HG03039 (cell line): ENCODE results near the gene TUBGCP5.
"Not testable (repeated sequence)": the region's sequence is repeated elsewhere in the genome, so short reads cannot be mapped to it uniquely, and the experiment has no call there.

Source experiments
- ATAC-seq: cut with Tn5 transposase; IDR thresholded peaks from one replicate; pipeline ENCODE4 v1.9.1; 2021; ENCODE audit warnings: mild to moderate bottlenecking, moderate library complexity; ENCODE audit not compliant: unreplicated experiment

TUBGCP5 gene

DNA sequence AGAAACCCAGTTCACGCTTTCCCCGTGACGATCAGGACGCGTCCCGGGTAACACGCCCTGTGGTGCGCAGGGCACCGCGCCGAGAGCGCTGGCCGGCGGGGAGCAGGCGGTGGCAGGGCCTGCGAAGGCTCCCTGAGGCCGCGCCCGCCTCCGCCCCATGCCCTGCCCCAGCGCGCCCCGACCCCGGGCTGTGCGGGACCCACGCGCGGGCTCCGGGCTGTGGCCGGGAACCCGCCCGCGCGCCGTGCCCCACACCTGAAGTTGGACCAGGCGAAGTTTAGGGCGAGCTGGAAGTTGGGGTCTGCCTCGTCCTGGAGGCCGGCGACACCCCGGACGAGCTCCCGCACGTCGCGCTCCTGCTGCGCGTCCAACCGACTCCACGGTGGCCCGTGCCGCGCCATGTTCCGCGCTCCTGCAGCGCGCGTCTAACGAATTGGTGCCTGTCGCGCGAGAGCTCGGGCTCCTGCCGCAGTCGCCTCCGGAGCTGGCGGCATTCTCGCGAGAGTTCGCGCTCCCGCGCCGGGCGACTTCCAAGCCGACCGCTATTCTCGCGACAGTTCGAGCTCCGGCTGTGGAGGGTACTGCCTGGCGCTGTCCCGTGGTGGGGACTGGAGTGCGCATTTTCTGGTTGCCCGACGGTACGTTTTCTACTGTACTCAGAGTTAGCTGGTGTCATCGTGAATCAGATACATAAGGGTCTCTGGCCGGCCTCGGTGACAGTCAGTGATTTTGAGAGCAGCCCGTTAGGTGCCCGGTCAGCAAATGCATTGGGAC lies at the start of gene TUBGCP5:
TUBGCP5 (minus strand) TSS at position 427 of the 774 bp plus-strand sequence; CDS start at position 401, 26 bp downstream.
- peak; percentile 91 for ATAC-seq

DNA sequence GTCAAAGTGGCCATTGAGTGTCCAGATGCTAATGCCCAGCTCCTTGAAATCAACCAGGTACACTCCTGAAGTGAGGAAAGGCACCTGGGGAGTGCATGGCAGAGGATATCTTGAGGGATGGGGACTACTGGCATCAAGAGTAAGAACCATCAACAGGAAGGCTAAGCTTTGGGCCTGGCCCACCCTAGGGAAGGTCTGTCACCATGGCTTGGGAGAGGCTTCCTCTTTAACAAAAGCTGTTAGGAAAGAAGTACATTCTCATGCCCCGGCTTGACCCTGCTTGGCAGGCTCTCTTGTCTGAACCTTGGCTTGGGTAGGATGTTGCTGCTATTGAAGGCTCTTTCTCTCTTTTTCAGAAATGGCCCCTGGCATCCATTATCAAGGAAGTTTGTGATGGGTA lies 43.7 kb upstream of the TUBGCP5 start:
- no peak for ATAC-seq

DNA sequence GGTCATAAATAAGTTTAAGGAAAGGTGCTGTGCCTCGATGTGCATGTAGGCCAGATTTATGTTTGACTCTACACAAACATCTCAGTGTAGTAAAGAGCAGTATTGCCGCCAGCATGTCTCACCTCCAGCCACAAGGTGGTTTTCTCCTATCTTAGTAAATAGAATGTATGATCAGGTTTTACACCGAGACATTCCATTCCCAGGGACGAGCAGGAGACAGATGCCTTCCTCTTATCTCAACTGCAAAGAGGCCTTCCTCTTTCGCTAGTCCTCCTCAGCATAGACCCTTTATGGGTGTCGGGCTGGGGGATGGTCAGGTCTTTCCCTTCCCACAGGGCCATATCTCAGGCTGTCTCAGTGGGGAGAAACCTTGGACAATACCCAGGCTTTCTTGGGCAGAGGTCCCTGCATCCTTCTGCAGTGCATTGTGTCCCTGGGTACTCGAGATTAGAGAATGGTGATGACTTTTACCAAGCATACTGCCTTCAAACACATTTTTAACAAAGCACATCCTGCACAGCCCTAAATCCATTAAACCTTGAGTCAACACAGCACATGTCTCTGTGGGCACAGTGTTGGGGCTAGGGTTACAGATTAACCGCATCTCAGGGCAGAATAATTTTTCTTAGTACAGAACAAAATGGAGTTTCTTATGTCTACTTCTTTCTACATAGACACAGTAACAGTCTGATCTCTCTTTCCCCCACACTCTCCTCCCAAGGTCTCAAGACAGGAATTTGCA lies 42.8 kb upstream of the TUBGCP5 start:
- ATAC-seq, result not testable (repeated sequence)

DNA sequence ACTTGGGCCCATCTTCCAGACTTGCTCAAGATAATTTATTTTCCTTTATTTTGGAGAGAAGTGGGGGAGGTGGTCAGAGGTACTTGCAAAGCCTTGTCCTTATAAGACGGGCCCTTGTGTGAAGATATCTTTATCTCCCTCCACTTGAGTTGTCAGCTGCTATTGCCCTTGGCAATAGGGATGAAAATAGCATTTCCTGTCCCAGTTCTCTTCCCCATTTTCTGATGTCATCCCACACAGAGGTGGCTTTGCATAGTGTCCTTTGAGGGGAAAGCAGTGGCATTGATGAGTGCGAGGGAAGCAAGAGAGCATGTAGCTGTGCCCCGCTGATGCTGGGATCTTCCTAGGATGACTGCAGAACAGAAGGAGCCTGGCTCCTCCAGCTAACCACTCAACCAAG lies 41.9 kb upstream of the TUBGCP5 start:
- ATAC-seq, result no peak

DNA sequence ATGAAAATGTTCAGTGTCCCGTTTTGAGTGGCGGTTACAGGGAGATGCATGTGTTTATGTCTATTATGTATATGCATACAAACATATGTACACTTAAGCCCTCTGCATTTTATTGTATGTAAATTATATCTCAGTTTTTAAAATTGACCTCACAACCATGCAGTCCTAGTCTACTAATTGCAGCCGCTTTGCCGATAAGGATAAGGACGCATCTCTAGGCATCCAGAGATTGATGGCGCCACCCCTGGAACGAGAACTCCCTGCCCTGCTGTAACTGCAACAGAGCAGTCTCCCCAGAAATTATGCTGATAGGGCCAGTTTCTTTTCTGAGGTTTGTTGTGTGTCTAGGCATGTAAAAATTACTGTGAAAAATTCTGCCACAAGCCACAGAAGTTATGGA lies 40.4 kb upstream of the TUBGCP5 start:
- no peak for ATAC-seq

DNA sequence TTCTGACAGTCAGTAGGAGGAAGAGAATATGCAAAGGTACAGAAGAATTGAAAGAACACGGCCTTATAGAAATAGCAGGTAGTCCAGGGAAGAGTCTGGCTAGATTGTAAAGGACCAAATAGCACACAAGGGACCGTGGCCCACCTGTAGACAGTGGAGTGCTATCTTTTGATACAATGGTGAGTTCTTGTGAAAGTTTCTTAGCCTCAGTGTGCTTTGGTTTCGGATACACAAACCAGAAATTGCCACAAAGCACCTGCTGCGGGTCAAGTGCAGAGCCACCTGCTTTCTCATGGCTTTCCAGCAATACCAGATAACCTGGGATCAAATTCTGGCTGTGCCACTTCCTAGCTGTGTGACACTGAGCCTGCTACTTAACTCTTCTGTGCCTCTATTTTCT lies 36.6 kb upstream of the TUBGCP5 start:
- no peak for ATAC-seq

DNA sequence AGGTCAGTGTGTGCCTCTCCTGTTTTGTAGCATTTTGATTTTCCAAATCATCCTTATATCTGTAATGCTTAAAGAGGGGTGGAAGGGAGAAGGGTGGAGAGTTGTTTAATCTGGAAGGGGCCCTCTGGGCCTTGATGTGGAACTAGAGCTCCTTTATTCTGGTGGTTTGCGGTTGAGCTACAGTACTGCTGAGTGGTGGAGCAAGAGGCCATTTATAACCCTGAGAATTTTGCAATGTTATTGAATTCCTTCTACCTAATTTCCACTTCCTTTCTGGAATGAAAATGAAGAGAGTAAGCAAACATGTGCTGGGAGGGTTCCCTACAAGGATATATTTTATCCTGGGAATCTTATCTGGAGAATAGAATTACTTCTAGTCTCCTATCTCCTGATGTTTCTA lies 35.3 kb upstream of the TUBGCP5 start:
- ATAC-seq, result no peak

DNA sequence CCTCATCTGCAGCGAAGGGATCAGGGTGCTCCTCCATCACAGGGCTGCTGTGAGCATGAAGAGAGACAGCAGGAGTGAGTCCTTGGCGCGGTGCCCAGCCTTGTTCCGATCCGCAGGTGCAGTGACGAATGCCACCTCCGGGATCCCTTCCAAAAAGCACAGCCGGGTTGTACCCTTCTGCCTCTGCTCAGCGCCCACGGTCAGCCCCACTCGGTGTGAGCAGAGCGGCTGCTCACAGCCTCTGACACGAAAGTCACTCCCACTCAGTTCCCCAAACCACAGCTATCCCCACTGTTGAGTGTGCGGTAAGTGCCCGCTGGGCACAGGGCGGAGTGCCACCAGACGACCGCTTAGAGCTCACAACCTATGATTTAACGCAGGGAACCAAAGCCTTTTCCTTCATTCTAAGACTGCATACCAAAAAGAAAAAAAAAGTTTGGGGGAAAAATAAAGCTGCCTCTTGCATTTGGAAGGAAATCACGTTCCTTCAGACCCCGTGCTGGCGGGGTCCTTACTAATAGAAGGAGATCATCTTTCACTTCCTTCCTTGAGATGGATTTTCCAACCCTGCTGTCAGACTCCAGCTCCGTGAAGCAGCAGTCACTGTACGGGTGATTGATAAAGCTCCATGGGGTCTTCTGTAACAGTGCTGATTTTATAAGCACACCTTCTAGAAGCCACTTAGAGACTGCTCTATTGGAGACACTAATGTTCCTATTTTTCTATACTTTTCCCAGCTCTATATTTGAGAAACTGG lies 34.7 kb upstream of the TUBGCP5 start:
- no peak for ATAC-seq

DNA sequence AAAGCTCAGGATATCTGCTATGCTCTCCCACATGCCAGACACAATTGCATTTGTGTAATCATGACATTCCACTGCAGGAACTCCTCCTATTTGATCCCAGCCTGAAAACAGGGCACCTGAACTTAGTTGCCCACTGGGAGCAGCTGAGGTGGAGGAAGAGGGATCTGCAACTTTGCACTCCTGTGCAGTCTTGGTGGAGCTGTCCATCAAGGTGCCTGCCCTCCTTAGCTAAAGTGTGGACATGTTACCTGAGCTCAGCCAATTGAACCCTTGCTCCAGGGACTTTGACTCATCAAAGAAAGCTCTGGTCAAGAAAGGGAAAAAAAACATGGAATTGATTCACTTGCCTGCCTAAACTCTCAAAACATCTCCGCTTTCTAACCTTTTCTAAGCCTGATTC lies 33.3 kb upstream of the TUBGCP5 start:
- no peak for ATAC-seq

DNA sequence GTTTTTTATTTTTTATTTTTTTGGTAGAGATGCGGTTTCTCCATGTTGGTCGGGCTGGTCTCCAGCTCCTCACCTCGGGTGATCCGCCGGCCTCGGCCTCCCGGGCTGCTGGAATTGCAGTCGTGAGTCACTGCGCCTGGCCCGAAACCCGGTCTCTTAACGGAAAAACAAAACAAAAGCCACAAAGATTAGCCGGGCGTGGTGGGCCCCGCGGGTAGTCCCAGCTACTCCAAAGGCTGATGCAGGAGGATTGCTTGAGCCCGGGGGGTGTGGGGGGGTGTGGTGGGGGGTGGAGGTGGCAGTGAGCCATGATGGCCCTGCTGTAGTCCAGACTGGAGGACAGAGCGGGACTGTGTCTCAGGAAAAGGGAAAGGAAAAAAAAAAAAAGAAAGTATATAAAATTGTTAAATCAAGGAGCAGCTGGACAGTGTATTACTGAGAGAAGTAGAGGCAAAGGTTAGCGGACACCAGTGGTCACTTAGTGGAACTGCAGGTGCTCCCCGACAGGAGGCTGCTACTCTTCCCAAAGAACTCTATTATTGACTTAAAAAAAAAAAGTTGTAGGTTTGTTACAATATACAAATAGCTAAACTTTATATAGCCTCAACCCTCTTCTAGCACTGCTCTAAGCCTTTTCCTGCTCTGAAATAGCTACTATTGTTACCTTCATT lies 30.3 kb upstream of the TUBGCP5 start:
- no peak for ATAC-seq

DNA sequence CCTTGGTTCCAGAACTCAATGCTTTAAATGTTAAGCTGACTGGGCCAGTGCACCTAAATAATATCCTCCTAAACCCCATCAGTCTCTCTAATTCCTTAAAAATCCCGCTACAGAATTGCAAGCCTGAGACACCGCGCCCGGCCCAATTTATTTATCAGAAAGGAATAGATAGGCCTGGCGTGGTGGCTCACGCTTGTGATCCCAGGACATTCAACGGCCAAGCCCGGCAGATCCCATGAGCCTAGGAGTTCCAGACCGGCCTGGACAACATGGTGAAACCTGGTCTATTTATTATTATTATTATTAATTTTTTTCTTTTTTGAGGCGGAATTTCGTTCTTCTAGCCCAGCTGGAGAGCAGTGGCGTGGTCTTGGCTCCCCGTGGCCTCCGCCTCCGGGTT lies 28.0 kb upstream of the TUBGCP5 start:
- ATAC-seq, result no peak

DNA sequence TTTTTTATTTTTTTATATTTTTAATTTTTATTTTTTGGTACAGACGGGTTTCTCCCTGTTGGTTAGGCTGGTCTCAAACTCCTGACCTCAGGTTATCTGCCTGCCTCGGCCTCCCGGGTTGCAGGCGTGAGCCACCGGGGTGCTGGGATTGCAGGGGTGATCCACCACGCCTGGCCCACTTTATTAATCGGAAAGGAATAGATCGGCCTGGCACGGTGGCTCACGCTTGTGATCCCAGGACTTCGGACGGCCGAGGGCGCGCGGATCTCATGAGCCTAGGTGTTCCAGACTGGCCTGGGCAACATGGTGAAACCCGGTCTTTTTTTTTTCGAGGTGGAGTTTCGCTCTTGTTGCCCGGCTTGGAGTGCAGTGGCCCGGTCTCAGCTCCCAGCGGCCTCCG lies 26.5 kb upstream of the TUBGCP5 start:
- ATAC-seq, result no peak

DNA sequence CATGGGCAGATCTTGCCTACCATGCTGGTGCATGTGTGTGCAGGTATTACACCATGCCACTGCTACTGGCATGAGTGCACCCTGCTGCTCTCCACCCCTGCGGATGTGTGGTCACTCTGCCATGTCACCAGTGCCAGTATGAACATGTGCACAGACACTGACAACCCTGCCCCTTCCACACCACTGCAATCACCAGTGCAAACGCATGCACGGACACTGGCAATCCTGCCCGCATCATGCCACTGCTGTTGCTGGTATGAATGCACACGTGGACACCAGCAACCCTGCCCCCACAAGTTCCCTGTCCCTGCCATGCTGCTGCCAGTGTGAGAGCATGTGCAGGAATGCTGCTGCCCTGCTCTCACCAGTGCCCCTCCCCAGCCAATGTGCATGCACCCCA lies 24.8 kb upstream of the TUBGCP5 start:
- no peak for ATAC-seq

DNA sequence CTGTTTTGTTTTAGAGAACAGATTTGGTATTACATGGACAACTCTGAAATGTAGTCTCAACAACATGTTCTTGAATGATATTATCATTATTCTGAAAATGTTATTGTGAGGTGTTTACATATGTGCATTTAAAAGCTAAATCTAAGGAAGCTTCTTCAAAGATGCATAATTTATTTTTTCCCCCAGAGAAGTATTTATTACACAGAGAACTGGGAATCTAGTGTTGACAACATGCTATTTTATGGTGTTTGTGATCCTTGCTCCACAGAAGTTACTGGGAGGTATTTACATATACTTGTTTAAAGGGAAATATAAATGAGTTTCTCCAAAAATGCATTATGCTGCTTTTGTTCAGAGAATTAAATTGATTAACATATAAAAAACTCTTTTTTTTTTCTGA lies 18.3 kb upstream of the TUBGCP5 start:
- no peak for ATAC-seq

DNA sequence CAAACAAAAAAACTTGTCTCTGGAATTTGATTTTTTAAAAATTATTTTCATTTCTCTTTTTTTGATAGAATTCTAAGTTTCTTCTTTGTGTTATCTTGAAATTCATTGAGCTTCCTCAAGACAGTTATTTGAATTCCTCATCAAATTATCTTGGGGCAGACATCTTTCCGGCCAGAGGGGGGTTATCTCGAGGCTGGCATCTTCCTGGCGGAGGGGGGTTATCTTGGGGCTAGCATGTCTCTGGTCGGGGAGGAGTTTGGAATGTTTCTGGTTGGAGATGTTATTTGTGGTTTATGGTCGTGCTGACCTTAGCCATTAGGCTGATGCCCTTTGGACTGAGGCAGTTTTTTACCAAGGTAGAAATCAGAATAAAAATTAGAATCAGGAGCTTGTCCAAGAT lies 15.9 kb upstream of the TUBGCP5 start:
- no peak for ATAC-seq

DNA sequence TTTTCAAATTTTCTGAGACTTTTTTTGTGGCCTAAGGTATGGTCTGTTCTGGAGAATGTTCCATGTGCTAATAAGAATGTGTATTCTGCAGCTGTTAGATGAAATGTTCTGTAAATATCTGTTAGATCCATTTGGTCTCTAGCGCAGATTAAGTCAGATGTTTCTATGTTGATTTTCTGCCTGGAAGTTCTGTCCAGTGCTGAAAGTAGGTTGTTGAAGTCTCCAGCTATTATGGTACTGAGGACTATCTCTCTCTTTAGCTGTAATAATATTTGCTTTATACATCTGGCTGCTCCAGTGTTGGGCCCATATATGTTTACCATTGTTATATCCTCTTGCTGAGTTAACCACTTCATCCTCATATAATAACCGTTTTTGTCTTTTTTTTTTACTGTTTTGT lies 13.2 kb upstream of the TUBGCP5 start:
- ATAC-seq, result no peak

DNA sequence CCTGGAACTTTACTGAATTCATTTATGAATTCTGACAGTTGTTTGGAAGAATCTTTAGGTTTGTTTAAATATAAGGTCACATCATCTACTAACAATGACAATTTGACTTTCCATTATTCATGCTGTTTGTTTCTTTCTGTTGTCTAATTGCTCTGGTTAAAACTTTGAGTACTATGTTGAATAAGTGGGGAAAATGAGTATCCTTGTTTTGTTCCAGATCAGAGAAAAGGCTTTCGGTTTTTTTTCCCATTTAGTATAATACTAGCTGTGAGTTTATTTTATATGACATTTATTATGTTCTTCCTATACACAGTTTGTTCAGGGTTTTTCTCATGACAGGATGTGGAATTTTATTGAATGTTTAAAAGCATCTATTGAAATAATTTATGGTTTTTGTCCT lies 11.3 kb upstream of the TUBGCP5 start:
- ATAC-seq, result no peak

DNA sequence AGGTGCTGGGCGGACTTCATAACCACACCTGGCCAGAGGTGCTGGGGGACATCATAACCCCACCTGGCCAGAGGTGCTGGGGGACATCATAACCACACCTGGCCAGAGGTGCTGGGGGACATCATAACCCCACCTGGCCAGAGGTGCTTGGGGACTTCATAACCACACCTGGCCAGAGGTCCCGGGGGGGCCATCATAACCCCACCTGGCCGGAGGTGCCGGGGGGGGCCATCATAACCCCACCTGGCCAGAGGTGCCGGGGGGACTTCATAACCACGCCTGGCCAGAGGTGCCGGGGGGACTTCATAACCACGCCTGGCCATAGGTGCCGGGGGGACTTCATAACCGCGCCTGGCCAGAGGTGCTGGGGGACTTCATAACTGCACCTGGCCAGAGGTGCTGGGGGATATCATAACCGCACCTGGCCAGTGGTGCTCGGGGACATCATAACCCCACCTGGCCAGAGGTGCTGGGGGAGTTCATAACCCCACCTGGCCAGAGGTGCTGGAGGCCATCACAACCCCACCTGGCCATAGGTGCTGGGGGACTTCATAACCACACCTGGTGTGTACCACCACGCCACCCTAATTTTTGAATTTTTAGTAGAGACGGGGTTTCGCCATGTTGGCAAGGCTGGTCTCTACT lies 10.7 kb upstream of the TUBGCP5 start:
- ATAC-seq, result no peak

DNA sequence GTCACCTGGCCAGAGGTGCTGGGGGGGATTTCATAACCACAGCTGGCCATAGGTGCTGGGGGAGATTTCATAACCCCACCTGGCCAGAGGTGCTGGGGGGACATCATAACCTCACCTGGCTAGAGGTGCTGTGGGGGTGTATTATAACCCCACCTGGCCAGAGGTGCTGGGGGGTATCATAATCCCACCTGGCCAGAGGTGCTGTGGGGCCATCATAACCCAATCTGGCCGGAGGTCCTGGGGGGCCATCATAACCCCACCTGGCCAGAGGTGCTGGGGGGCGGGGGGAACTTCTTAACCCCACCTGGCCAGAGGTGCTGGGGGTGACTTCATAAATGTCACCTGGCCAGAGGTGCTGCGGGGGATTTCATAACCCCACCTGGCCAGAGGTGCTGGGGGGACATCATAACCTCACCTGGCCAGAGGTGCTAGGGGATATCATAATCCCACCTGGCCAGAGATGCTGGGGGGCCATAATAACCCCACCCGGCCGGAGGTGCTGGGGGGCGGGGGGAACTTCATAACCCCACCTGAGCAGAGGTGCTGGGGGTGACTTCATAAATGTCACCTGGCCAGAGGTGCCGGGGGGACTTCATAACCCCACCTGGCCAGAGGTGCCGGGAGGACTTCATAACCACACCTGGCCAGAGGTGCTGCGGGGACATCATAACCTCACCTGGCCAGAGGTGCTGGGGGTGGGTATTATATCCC lies 9.4 kb upstream of the TUBGCP5 start:
- ATAC-seq, result not testable (repeated sequence)

DNA sequence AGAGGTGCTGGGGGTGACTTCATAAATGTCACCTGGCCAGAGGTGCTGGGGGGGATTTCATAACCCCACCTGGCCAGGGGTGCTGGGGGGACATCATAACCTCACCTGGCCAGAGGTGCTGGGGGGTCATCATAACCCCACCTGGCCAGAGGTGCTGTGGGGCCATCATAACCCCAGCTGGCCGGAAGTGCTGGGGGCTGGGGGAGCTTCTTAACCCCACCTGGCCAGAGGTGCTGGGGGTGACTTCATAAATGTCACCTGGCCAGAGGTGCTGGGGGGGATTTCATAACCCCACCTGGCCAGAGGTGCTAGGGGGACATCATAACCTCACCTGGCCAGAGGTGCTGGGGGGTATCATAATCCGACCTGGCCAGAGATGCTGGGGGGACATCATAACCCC lies 4.6 kb upstream of the TUBGCP5 start:
- not testable (repeated sequence) for ATAC-seq
